GM12878 (cell line): ENCODE measurements around the gene AFG1L. TPM values are rescaled to one million over a fixed set of nuclear protein-coding genes. Genes with fewer than 3 reads are reported as not detected.

ENCODE experiments used
- ATAC-seq: fragments of 200-7000 bp; cut with Tn5 transposase; 3 replicates; pipeline ENCODE4 v1.9.1; 2020; ENCODE audit warnings: mild to moderate bottlenecking, moderate library complexity
- BruUV-seq: library from RNA; stranded (reverse); fragments of 400-500 nt; replicated peaks from 2 replicates; lab custom pipeline; 2021; lab: Mats Ljungman, UMichigan
- CTCF ChIA-PET: fragments of 300-600 bp; sonication (Branson Sonifier 250); formaldehyde crosslinking; extraction: SDS; loops from one replicate; lab custom pipeline; 2021; ENCODE audit warnings: inconsistent platforms; lab: Yijun Ruan, JAX
- POLR2A ChIA-PET: fragments of 350-600 bp; formaldehyde crosslinking; extraction: SDS; loops from one replicate; lab custom pipeline; 2021; ENCODE audit warnings: inconsistent platforms; lab: Charles Lee
- RAD21 ChIA-PET: fragments of 300-600 bp; sonication (Branson Sonifier 250); formaldehyde crosslinking; loops from one replicate; lab custom pipeline; 2023; ENCODE audit warnings: antibody characterized with exemption; ENCODE audit not compliant: unreplicated experiment; lab: Charles Lee
- SMC1A ChIA-PET: fragments of 300-600 bp; sonication (Branson Sonifier 250); formaldehyde crosslinking; loops from one replicate; lab custom pipeline; 2023; ENCODE audit not compliant: unreplicated experiment, uncharacterized antibody; lab: Charles Lee
- DNase-seq: peaks from one replicate; pipeline ENCODE4 v3.0.0-alpha.2; 2011; ENCODE audit warnings: low read depth, low spot score
- FAIRE-seq: peaks from 3 replicates; lab custom pipeline; 2011; peaks lifted over from hg19 to GRCh38; lab: Jason Lieb, UNC
- H2AFZ ChIP-seq: 2 replicates; pipeline ENCODE4 v1.6.0; 2011; ENCODE audit warnings: low read depth, low read length, control low read depth; ENCODE audit not compliant: control insufficient read depth
- H3K27ac ChIP-seq: 2 replicates; pipeline ENCODE4 v1.5.1; 2011; ENCODE audit warnings: control low read depth; ENCODE audit not compliant: control insufficient read depth, insufficient read depth
- H3K27me3 ChIP-seq, 2 experiments: replicated peaks in 1 of 2; 2 replicates each; pipeline versions ENCODE4 v1.6.0 to v1.6.1; 2011; ENCODE audit warnings: low read length in 1 of 2; ENCODE audit not compliant: control insufficient read depth in 2 of 2, insufficient read depth in 2 of 2
- H3K36me3 ChIP-seq, 2 experiments: 2 replicates each; pipeline ENCODE4 v1.5.1; 2011; ENCODE audit warnings: low read length in 1 of 2; ENCODE audit not compliant: control insufficient read depth in 2 of 2, insufficient read depth in 2 of 2
- H3K4me1 ChIP-seq: 2 replicates; pipeline ENCODE4 v1.6.1; 2011; ENCODE audit warnings: mild to moderate bottlenecking, low read length, moderate library complexity, mixed read lengths; ENCODE audit not compliant: control insufficient read depth, insufficient read depth
- H3K4me2 ChIP-seq: 2 replicates; pipeline ENCODE4 v1.6.0; 2011; ENCODE audit warnings: control low read depth; ENCODE audit not compliant: control insufficient read depth, insufficient read depth
- H3K4me3 ChIP-seq: fragments of 200-600 bp; sonication (generic); 2 replicates; pipeline ENCODE4 v1.5.1; 2016
- H3K79me2 ChIP-seq: 2 replicates; pipeline ENCODE4 v1.6.0; 2011; ENCODE audit warnings: low read length; ENCODE audit not compliant: control insufficient read depth, insufficient read depth
- H3K9ac ChIP-seq: 2 replicates; pipeline ENCODE4 v1.8.0; 2011; ENCODE audit warnings: low read length, control low read depth, mixed read lengths; ENCODE audit not compliant: control insufficient read depth, insufficient read depth
- H3K9me3 ChIP-seq: replicated peaks from 3 replicates; pipeline ENCODE4 v1.5.1; 2011; ENCODE audit warnings: mild to moderate bottlenecking, low read length; ENCODE audit not compliant: control insufficient read depth, insufficient read depth
- H4K20me1 ChIP-seq: 2 replicates; pipeline ENCODE4 v1.6.0; 2011; ENCODE audit not compliant: control insufficient read depth, insufficient read depth
- BHLHE40 ChIP-seq, 2 experiments: fragments of 450-650 bp in 1 of 2; IDR thresholded peaks; 2 replicates each; pipeline ENCODE4 v1.6.1; 2011 to 2017; ENCODE audit warnings: low read depth in 2 of 2, borderline replicate concordance in 1 of 2, improper control_type of control experiment in 1 of 2, low read length in 1 of 2, mild to moderate bottlenecking in 1 of 2
- EP300 ChIP-seq, 2 experiments: fragments of 150-350 bp in 1 of 2; IDR thresholded peaks; 2 replicates each; pipeline ENCODE4 v1.6.1; 2011 to 2012; ENCODE audit warnings: low read depth in 2 of 2, low read length in 2 of 2, borderline replicate concordance in 1 of 2, improper control_type of control experiment in 1 of 2, inconsistent platforms in 1 of 2; ENCODE audit not compliant: control insufficient read depth in 1 of 2
- ESRRA ChIP-seq: IDR thresholded peaks from 2 replicates; pipeline ENCODE4 v1.6.1; 2012; ENCODE audit warnings: mild to moderate bottlenecking, low read length, improper control_type of control experiment
- IKZF2 ChIP-seq, 2 experiments: fragments of 450-650 bp; IDR thresholded peaks; 2 replicates each; pipeline ENCODE4 v1.6.1; 2017; ENCODE audit warnings: mild to moderate bottlenecking in 2 of 2, moderate library complexity in 2 of 2
- NFXL1 ChIP-seq: fragments of 450-650 bp; IDR thresholded peaks from 2 replicates; pipeline ENCODE4 v1.6.1; 2017; ENCODE audit warnings: antibody characterized with exemption, mild to moderate bottlenecking, borderline replicate concordance
- NR2F1 ChIP-seq: fragments of 450-650 bp; conservative IDR thresholded peaks from 2 replicates; pipeline ENCODE4 v1.6.1; 2017; ENCODE audit warnings: mild to moderate bottlenecking
- SMARCA5 ChIP-seq: fragments of 450-650 bp; IDR thresholded peaks from 2 replicates; pipeline ENCODE4 v1.6.1; 2017; ENCODE audit warnings: mild to moderate bottlenecking
- SMC3 ChIP-seq: IDR thresholded peaks from 2 replicates; pipeline ENCODE4 v1.6.1; 2011; ENCODE audit warnings: low read length, improper control_type of control experiment, borderline replicate concordance
- TAF1 ChIP-seq: IDR thresholded peaks from 2 replicates; pipeline ENCODE4 v1.6.1; 2011; ENCODE audit warnings: mild to moderate bottlenecking, low read depth, low read length, borderline replicate concordance
- TCF12 ChIP-seq: IDR thresholded peaks from 2 replicates; pipeline ENCODE4 v1.6.1; 2011; ENCODE audit warnings: low read depth, mild to moderate bottlenecking, low read length
- TCF3 ChIP-seq: IDR thresholded peaks from 2 replicates; pipeline ENCODE4 v1.6.1; 2012; ENCODE audit warnings: low read depth, mild to moderate bottlenecking, low read length, borderline replicate concordance; ENCODE audit not compliant: insufficient read depth
- ZNF384 ChIP-seq: IDR thresholded peaks from 2 replicates; pipeline ENCODE4 v1.6.1; 2012; ENCODE audit warnings: low read depth, mild to moderate bottlenecking, low read length, improper control_type of control experiment, borderline replicate concordance
- WGBS: methylation state at CpG from one replicate; pipeline ENCODE4 v1.1.6; 2016; ENCODE audit warnings: low lambda C conversion rate; ENCODE audit not compliant: insufficient replicate concordance, insufficient coverage; ENCODE audit errors: missing lambda C conversion rate; 5-methylcytosine and 5-hydroxymethylcytosine counted together
- in situ Hi-C: fragments of 300-500 bp; cut with MboI; formaldehyde crosslinking; loops from 9 replicates; pipeline ENCODE4 v1.14.3; 2018; ENCODE audit warnings: mixed read lengths
- intact Hi-C: fragments of 100-400 bp; cut with micrococcal nuclease; formaldehyde crosslinking; loops from one replicate; pipeline ENCODE4 v1.14.2; 2022; ENCODE audit not compliant: unreplicated experiment
- polyA plus RNA-seq, 11 experiments: library from polyadenylated mRNA; depleted of rRNA in 4 of 11; unstranded in 6 of 11; stranded (reverse) in 5 of 11; fragments of >200 nt; fragmentation: Nextera tagmentation in 4 of 11; fragmentation: Illumina TruSeq in 1 of 11; extraction: Ambion mirVana in 4 of 11; extraction: Trizol in 1 of 11; gene quantifications; 1 replicate in 1 of 11; 2 replicates in 10 of 11; pipeline versions ENCODE4 v1.2.1 to v1.2.3, GENCODE V29; 2011 to 2016; ENCODE audit warnings: inconsistent platforms in 2 of 11, missing spikeins in 2 of 11, low read depth in 1 of 11
- total RNA-seq, 4 experiments: library from RNA; depleted of rRNA in 3 of 4; stranded (reverse); fragments of >200 nt in 3 of 4; fragmentation: Illumina TruSeq in 1 of 4; extraction: Trizol in 1 of 4; gene quantifications; 2 replicates each; pipeline versions ENCODE4 v1.2.1 to v1.2.3, GENCODE V29; 2013 to 2021
- TF ChIP-seq, protein P1 (sequence below): fragments of 450-650 bp; IDR thresholded peaks from 2 replicates; pipeline ENCODE4 v1.6.1; 2018; ENCODE audit warnings: mild to moderate bottlenecking, low read depth, moderate library complexity; ENCODE audit not compliant: partially characterized antibody
- TF ChIP-seq, protein P2 (sequence below): IDR thresholded peaks from 2 replicates; pipeline ENCODE4 v1.6.1; 2012; ENCODE audit warnings: low read depth, low read length, improper control_type of control experiment
- TF ChIP-seq, protein P3 (sequence below), 3 experiments: IDR thresholded peaks in 2 of 3; conservative IDR thresholded peaks in 1 of 3; 2 replicates each; pipeline ENCODE4 v1.5.1; 2011; ENCODE audit warnings: low read depth in 3 of 3, low read length in 3 of 3, mild to moderate bottlenecking in 3 of 3, control low read depth in 2 of 3, moderate library complexity in 2 of 3, inconsistent platforms in 1 of 3, mixed read lengths in 1 of 3; ENCODE audit not compliant: control insufficient read depth in 2 of 3, insufficient read depth in 1 of 3; ENCODE audit errors: extremely low read depth in 1 of 3

AFG1L gene
- total and polyA plus RNA-seq, 10 of the 15 experiments (the other 5 are each of a cell fraction or from before 2014, with no cell fraction given) = 2.3 to 9.0 (median 4.3) TPM

DNA sequence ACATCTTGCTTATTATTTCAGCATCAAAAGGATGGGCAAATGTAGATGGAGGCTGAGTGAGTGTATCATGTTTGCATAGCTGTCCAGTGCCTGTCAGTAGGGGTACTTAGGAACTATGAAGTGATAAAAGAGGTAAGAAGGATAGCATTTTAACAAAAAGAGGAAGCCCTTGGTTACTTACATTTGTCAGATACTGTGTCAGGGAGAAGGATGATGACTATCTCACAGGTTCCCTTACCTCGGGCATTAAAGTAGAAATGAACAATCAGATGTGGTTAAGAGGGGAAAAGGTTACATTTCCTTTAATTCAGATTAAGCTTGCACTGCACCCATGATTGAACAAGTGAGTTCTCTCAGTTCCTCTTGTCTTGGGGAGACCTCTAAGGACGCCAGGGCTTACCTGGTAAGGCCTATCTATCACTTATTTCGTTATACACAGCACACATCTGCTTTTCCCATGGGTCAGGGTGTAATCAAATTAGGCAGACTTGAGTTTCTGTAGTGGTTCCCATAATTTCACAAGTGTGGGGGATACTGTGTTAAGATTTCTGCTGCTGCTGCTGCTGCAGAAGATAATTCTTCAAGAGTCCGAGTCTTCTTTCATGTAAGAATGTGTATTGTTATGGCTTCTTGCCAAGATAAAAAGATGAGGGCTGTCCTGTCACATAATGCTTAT lies 270.4 kb downstream of the AFG1L start (continued):
- TF ChIP-seq, protein P1, sequence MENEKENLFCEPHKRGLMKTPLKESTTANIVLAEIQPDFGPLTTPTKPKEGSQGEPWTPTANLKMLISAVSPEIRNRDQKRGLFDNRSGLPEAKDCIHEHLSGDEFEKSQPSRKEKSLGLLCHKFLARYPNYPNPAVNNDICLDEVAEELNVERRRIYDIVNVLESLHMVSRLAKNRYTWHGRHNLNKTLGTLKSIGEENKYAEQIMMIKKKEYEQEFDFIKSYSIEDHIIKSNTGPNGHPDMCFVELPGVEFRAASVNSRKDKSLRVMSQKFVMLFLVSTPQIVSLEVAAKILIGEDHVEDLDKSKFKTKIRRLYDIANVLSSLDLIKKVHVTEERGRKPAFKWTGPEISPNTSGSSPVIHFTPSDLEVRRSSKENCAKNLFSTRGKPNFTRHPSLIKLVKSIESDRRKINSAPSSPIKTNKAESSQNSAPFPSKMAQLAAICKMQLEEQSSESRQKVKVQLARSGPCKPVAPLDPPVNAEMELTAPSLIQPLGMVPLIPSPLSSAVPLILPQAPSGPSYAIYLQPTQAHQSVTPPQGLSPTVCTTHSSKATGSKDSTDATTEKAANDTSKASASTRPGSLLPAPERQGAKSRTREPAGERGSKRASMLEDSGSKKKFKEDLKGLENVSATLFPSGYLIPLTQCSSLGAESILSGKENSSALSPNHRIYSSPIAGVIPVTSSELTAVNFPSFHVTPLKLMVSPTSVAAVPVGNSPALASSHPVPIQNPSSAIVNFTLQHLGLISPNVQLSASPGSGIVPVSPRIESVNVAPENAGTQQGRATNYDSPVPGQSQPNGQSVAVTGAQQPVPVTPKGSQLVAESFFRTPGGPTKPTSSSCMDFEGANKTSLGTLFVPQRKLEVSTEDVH = no peak
- TF ChIP-seq, protein P2, sequence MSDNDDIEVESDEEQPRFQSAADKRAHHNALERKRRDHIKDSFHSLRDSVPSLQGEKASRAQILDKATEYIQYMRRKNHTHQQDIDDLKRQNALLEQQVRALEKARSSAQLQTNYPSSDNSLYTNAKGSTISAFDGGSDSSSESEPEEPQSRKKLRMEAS = no peak
- no peak for TF ChIP-seq ZNF384
- no peak for TF ChIP-seq TAF1
- 0 out of 2 replicates have a peak, but pooled peaks have one; percentile 51 for TF ChIP-seq TCF3
- TF ChIP-seq NFXL1 = no peak

DNA sequence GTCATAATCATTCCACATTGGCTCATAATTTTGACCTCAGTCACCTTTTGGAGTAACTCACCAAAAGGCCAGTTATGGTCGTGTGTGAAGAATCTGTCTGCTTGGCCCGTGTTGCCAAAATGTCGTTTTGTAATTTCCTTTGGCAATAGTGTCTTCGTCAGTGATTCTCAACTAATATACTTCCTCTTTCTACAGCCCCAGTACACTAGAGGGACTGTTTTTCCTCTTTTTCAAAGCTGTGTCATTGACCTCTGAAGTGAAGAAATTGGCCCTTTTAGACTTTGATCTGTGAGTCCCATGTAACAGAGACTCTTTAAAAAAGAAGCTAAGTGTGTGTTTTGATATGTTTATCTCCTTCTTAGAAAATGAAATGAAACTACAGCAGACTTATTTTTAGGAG lies 271.0 kb downstream of the AFG1L start:
- peak overlapping the region; percentile 23; the same call in 1 of the 2 replicates for H3K4me3 ChIP-seq
- TF ChIP-seq SMC3 (peak; percentile 22; the same call in 1 of the 2 replicates), EP300 (IDR thresholded peaks at IDR 0.05; ENCODE audit: borderline replicate concordance in 1 of 2, control insufficient read depth in 1 of 2, low read depth in 2 of 2, low read length in 2 of 2) (peak in 1 of 2 experiments; percentile 33; a peak in 1 of 4 replicates), TCF12 (no peak), ESRRA (peak; percentile 58; the same call in 1 of the 2 replicates), NR2F1 (peak; percentile 79), SMARCA5 (peak; percentile 14; the same call in 1 of the 2 replicates), IKZF2 (IDR thresholded peaks at IDR 0.05) (no peak; a peak in 2 of 4 replicates), BHLHE40 (IDR thresholded peaks at IDR 0.05; ENCODE audit: borderline replicate concordance in 1 of 2, low read depth in 2 of 2, low read length in 1 of 2) (peak in 1 of 2 experiments; percentile 59; a peak in 2 of 4 replicates)
- TF ChIP-seq, protein P3, sequence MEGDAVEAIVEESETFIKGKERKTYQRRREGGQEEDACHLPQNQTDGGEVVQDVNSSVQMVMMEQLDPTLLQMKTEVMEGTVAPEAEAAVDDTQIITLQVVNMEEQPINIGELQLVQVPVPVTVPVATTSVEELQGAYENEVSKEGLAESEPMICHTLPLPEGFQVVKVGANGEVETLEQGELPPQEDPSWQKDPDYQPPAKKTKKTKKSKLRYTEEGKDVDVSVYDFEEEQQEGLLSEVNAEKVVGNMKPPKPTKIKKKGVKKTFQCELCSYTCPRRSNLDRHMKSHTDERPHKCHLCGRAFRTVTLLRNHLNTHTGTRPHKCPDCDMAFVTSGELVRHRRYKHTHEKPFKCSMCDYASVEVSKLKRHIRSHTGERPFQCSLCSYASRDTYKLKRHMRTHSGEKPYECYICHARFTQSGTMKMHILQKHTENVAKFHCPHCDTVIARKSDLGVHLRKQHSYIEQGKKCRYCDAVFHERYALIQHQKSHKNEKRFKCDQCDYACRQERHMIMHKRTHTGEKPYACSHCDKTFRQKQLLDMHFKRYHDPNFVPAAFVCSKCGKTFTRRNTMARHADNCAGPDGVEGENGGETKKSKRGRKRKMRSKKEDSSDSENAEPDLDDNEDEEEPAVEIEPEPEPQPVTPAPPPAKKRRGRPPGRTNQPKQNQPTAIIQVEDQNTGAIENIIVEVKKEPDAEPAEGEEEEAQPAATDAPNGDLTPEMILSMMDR (IDR thresholded peaks at IDR 0.05 in 2 of 3, conservative IDR thresholded peaks at IDR 0.05 in 1 of 3; ENCODE audit: control insufficient read depth in 2 of 3, extremely low read depth in 1 of 3, insufficient read depth in 1 of 3, low read depth in 3 of 3, low read length in 3 of 3) = peak in 1 of 3 experiments; percentile 34; a peak in 2 of 6 replicates

More for the DNA sequence above, 271.0 kb downstream of the AFG1L start:
- H3K9ac ChIP-seq = peak overlapping the region; percentile 30; the same call in 1 of the 2 replicates
- ChIA-PET RAD21 (interaction anchor here (1.1 to 3.1 kb wide), 3 partner anchors 22 to 75 kb away, joined by 3 to 25 read pairs (median 6); no protein-coding TSS in a partner anchor), SMC1A (interaction anchor here (0.7 to 3.3 kb wide), 14 partner anchors 9 to 493 kb away, joined by 3 to 26 read pairs (median 4); no protein-coding TSS in a partner anchor), POLR2A (interaction anchor here (0.8 to 1.6 kb wide), 2 partner anchors 27 to 32 kb away, joined by 3 to 5 read pairs; no protein-coding TSS in a partner anchor), CTCF (interaction anchor here (0.6 to 2.1 kb wide), 9 partner anchors 10 to 507 kb away, joined by 3 to 11 read pairs (median 4); no protein-coding TSS in a partner anchor)
- H3K79me2 ChIP-seq = peaks cover 44% of the 10 kb centered on the region
- WGBS = 1% methylated on average over 4 of the region's 4 CpGs
- ATAC-seq (peak; percentile 69), DNase-seq (no peak), FAIRE-seq (no peak)
- H3K36me3 ChIP-seq = peaks cover 0 to 7% of the 10 kb centered on the region in 2 experiments; a peak in 2 of 4 replicates
- peak overlapping the region; percentile 80 for H3K4me2 ChIP-seq
- BruUV-seq = no TSS peak
- H4K20me1 ChIP-seq = peaks cover 4% of the 10 kb centered on the region
- in situ Hi-C loops (no loop called here), intact Hi-C loops (loop anchor here (1.0 kb wide), 1 partner anchor 26 kb away; no protein-coding TSS in a partner anchor)
- H3K27me3 ChIP-seq = no peaks in the 10 kb centered on the region; a peak in 1 of 4 replicates
- H3K9me3 ChIP-seq = no peaks in the 10 kb centered on the region; the same call in 2 of the 3 replicates
- peaks cover 28% of the 10 kb centered on the region for H3K4me1 ChIP-seq
- no peak overlapping the region for H2AFZ ChIP-seq
- peak overlapping the region; percentile 77 for H3K27ac ChIP-seq
